ENCODE data around the gene DNM3.

Gene DNM3

DNA sequence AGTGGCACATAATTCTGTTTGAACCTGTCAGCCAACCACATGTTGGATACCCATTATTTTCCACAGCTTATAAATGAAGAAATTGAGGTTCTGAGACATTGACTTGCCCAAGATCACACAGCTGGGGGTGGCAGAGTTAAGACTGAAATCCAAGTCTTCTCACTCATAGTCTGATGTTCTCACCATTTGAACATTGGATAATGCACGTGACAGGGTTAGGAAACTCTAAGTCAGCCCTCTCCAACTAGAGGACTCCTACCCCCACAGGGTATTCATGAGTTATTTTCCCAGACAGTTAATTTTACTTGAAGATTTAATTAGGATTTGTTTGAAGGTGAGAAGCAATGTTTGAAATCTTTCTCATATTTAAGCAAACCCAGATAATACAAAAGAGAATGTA, 541.1 kb downstream of the DNM3 start:
- DNase-seq: no peak

DNA sequence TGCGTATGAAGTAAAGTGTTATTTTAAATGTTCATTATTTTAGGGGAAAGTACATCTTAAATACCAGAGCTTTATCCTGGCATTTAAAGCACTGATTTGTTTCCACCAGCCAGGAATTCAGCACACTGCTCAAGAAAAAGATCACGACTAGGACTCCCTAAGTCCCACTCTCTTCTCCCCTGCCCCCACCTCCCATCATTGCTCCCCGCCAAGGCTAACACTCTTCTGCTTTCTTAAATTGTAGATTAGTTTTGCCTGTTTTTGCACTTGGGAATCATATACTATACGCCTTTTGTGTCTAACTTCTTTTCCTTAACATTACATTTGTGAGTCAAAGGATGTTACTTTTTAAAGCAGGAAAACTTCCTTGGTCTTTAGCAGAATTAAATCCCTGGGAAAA, 541.7 kb downstream of the DNM3 start:
- no peak for DNase-seq

DNA sequence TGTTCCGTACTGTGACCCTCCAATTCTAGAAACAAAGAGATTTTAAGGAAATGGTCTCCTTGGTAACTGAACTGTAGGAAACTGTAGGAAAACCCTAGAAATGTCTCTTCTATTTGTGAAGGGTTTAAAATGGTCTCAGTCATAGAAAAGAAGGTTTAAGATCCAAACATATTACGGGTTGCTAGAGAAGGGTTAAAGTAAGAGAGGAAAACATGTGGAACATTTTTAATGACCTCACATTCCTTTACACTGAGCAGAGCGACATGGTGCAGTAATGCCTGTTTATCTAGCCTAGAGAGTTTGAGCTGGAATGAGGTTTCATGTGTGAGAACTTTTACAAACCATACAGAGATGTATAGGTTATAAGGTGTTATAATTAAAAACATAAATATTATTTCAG, 542.2 kb downstream of the DNM3 start:
- DNase-seq: no peak

DNA sequence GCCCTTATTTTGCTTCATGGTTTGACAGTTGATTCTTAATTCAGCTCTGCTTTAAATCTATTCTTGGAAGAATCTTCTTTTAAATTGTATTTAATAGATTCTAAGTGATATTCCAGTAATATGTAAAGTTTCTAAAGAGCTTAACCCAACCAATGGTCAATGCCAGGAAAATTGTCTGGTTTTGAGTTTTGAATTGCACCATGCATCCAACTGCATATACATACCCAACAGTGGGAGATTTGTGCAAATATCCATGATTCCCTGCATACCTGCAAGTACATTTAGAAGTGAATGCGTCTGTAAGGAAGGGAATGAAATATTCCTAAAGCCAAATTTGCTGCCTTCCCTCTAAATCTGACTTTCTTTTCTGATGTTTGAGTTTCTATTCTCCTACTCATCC, 543.4 kb downstream of the DNM3 start:
- DNase-seq: no peak

DNA sequence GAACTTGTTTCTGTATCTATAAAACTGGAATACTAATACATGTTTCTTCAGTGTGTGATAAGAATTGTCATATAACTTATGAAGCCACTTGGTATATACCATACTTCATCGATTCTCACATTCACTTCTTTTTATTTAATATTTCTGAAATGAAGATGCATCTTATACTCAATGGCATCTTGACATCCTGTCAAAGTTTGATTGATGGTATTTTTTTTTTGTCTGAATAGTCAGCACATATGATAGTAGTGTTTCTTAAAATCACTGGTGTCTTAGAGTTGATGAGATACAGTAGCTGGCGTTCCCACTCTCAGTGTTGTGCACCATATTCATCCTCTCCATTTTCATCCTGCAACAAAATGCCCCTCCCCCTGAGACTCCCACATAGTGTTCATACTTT, 544.7 kb downstream of the DNM3 start:
- DNase-seq: no peak

DNA sequence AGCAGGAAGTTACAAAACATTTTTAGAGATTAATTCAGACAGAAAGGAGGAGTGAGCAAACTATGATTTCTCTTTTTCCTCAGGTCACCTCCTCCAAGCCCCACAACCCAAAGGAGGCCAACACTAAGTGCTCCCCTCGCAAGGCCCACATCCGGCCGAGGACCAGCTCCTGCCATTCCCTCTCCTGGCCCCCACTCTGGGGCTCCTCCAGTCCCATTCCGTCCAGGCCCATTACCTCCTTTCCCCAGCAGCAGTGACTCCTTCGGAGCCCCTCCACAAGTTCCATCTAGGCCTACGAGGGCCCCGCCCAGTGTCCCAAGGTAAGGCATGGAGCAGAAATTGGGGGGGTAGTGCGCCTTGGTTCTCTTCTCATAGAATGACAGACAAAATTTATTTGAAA, 547.2 kb downstream of the DNM3 start:
- DNase-seq: no peak

DNA sequence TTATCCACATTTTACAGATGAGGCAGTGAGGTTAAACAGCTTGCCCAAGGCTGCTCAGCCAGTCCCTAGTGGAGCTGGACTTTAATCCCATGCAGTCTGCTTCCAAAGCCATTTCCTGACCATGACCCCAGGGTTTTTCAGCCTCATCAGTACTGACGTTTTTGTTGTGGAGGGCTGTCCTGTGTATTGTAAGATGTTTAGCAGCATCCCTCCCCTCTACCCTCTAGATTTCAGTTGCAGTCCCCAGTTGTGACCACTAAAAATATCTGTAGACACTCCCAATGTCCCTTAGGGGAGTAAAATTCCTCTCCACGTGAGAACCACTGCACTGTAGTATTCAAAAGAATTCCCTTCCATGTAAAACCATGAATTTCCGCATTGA, 549.0 kb downstream of the DNM3 start:
- DNase-seq: no peak

DNA sequence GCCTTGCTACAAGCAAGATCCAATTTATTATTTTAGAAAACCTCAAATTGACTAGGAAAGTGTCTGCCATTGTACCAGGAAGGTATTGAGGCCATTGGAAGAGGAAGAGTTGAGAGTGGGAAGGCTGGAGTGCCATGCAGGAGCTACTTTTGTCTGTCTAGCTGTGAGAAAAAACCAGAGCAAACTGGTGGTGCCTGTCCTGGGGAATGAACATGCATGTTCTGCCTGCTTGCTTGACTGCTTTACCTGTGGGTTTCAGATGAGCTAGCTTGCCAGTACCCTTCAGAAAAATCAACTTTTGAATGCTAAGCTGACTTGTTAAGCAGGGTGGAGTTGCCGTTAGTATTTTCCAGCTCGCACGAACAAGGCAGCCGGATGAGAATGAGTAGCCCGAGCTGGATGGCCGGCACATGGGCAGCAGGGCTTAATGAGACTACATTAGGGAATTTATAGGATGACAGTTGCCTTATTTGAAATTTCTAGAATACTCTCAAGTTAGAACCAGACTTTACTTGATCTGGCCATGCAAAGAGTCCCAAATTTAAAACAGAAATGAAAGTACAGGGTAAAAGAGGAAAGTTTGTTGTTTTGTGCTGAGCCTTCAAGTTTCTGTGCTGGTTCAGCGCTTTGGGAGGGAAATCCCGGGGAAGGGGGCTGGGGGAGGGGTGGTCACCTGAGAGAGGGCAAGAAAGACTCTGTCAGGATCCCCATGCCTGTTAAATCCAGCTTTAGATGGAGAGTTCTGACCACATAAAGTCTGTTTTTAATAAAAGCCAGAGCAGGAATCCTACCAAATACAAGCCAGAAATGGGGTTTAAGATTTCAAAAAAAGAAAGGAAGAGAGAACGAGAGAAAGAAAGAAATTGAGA, 549.6 kb downstream of the DNM3 start:
- no peak for DNase-seq

DNA sequence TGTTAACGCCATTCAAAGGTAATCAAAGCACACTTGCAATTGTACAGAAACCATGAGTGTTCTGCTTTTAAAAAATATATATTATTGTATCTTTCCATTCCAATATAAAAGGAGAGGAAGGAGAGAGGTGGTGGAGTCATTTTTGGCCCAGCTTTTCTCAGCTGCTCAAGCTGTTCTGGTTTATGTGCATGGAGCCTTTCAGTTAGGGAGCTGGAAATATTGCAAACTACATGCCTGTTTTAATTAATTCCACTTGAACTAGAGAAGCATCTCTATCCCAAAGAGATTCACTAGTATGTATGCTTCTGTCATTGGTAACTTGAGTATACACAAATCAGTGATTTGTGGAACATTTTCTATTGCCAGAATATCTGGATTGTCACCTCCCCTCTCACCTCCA, 550.7 kb downstream of the DNM3 start:
- DNase-seq: no peak

DNA sequence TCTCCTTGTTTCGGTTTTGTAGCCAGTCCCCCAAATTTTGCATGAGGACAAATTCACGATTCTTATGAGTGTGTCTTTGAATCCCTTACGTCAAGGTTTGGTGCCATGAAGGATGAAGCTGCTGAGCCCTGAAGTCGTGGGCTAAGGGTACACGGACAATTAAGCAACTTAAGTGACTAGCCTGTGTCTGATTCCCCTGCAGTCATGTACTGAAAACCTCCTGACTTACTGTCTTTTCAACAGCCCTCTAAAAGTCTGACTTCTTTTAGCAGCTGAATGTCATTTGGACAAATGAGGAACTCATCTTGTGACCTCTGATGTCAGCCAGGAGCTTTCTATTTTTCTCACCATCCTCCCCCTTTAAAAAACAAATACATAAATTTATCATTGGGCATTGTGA, 552.1 kb downstream of the DNM3 start:
- DNase-seq: no peak

DNA sequence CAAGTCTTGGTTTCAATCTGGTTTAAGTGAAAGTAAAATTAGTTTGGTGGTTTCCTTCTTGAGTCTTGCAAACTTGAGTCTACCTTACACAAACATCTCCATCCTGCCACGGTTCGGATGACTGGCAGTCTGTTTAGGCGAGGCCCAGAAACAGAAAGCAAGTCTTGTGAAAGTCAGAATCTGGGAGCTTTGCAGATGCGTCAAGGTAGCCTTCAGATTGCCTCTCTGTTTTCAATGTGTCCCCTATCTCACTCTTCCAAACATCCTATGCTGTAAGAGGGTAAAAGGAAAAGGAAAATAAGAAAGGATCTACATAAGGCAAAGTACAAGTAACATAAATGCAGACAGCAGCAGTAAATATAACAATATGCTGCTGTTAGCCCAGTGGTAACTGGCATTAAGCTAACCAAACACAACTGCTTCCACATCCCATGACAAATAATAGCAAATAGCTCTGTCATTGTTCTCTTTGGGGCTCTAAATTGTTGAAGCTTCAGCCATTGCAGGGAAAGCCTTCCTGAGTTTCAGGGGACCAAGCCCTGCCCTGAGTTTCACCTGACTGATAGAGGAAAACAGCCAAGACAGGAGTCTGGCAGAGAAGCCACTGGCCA, 552.9 kb downstream of the DNM3 start:
- no peak for DNase-seq

DNA sequence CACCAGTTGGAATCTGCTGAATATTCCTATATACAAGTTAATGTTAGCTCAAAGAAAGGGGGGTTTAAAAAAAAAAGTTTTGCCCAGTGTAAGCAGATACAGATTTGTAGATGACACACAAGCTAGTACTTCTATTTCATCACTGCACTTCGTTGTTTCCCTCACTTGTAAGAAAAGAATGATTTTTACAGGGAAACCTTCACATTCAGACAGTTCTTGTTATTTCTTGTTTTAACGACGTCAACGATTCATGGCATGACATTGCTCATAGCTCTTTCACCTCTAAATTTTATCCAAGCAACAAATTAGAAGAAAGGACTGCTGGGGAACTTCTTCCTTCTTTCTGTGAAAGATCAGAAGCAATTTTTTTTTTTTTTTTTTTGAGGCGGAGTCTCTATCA, 553.5 kb downstream of the DNM3 start:
- no peak for DNase-seq

DNA sequence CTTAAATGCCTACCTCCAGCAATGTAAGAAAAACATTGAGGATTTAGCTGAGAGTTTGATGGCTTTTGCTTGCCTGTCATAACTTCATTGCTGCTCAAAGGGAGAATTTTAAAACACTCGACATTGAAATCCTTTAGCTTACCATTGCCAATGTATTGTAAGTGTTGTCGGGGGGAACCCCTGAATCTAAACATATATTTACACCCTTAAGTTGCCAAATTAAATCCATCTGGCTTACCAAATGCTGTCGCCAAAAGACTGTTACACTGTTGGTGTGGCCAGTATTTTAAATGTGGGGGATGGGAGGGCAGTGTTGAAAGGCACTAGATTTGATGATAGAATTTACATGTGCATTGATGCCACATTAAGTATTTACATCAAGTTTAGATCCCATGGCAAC, 554.3 kb downstream of the DNM3 start:
- DNase-seq: no peak

DNA sequence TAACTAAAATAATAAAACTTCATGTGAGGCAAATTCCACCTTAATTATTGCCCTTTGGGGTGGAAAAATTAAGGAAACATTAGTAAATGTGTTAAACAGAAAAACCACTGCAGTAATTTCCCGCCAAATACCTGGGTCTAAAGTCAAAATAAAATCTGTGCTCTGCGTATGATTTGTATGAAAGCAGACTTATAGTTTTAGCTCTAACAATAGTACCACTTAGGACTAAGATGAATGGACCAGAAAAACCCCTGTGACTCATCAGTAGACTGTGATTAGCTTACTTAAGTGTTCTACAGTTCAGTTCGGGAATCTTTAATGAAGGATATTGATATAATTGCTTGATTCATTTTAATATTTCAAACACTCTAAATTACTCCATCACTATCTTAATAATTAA, 555.9 kb downstream of the DNM3 start:
- no peak for DNase-seq

DNA sequence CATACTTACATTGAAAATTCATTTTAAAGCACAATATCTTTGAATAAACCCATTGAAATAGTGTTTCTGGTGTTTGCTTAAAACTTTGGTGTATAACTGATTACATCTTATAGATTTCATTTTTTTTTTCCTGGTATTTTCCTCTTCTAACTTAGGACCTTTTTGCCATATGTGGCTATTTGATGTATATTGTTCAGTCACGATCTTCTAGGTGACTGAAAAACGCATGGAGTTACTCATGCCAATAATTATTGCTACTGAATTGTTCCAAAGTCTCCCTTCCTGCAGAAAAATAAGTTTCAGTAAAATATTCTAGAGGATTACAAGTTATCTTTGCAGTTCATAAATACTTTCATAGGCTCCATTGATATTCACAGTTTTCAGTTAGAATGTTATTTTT, 556.3 kb downstream of the DNM3 start:
- no peak for DNase-seq

DNA sequence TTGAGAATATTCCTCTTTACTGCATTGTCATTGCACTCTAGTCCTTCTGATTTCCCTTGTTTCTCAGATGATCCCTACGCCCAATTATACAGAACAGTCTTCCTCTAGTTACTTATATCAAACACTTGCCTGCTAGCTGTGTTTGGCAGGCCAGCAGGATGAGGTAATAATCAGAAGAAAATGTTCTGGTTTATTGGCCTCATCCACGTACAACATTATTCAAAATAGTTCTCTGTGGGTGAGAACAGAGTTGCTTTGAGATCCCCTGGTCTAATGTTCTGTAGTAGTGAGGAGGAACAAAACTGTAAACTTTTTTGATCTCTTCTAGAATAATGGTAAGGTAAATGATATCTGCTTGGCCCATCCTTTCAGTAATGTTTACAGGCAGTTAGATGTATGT, 556.9 kb downstream of the DNM3 start:
- no peak for DNase-seq

DNA sequence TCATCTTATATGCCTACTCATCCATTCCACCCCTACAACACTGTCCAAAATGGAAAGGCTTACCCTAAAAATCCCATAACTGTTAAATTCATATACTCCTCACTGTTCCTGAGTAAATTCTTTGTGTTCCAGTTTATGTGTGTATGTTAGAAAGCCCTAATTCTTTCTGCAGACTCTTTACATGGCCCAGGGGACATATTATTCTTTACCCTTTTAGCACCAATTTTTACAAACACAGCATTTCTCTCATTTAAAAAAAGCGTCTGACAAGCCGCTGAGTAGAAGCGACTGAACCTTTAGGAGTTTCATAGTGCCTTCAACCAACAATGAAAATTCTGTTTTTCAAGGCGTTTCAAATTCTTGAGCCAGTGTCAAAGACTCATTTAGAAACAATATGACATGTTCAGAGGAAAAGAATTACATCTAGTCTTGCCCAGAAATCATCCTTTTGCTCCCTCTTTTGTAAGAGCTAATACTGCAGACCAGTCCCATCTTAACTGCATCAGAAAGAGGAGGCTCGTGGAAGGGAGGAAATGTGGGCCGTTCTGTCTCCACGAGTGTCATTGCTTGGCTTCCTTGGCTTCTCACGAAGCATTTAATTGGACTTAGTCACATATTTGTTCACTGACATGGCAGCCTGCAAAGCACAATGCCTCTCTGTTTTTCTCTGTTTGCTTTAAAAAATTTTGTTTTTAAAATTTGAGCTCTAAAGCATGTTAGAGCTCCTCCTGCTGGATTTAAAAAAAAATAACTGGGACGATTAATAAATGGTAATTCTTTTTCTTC, 557.9 kb downstream of the DNM3 start:
- DNase-seq: peak; percentile 48

DNA sequence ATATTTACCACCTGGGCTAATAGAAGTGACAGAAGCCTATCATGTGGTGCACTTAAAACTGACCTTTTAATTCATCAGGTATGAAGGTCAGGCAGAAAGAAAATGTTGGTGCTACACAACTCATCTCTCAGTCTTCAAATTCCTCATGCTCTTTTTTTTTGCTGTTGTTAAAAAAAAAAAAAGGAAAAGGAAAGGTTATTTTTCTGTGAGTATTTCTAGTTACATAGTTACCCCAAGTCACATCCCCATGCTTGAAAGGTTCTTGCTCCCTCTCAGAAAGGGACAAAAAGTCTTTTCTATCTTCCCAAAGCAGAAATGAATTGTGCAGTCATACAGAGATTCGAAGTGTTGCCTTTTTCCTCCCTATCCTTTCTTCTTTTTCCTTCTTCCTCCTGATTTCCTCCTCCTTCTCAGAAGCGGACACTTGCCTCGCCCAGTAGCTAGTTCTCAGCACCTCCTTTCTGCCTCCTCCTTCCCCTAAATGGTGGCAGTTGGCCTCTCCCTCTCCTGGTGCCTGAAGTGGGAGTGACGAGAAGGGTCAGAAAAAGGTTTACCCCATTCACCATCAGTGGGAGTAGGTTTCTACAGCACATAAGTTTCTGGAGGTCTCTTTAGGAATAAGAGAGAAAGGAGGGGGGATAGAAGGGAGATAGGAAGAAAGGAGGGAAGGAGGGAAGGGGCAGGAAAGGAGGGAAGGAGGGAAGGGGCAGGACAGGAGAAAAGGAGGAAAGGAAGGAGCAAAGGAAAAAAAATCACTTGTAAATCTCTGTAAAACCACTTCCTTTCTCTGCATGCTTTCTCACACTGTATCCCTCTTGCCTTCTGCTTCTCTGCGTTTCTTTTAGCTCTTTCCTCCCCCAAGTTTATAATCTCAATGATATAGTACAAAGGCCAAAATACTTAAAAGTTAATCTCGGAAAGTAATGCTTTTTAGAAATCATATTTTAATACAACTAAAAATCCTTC, 558.7 kb downstream of the DNM3 start:
- no peak for DNase-seq

DNA sequence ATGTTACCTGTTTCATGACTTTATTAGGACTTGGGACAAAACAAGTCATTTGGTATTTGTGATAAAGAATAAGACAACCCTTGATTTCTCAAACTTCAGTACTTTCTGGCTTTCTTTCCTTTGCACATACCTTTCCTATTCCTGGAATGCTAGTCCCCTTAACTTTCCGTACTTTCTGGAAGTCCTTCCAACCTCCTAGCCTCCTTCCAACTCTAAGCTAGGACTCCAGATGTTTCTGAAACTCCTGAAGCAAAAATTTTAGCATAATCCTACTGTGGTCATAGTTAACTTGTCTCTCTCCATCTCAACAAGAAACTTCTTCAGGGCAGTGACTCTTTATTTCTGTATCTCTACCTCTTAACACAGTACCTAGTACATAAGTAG, 559.4 kb downstream of the DNM3 start:
- DNase-seq: no peak

DNA sequence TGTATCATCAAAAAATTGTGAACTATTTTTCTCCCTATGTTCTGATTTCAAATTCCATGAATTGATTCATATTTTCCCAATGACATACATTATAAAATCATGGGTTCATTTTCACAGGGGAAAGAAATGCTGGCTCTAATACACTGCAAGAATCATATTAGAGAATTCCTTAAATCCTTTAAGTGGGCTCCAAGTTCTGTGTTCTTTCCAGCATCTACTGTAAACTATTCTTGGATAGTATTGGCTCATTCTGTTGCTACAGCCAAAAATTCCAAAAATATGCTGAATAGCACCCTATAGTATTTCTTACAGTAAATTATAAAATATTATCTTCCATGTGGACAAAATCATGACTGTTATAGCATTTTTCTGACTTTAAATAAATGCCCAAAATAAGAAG, 560.2 kb downstream of the DNM3 start:
- no peak for DNase-seq

DNA sequence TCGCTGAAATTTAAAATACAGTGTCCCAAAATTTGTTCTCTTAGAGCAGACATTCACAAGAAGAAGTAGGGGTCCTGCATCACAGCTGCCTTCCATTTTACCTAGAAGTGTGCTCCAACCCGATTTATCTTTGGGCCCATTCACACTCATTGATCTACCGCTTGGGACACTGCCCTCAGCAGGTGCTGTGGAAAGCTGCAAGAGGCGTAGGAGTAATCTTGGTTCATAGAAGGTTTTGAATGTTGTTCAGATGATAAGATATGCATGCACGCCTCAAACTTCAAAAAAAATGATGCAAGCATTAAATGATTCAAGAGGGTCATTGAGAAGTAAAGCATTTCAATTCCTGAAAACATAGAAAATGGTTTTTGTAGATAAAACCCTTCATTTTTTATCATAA, 560.6 kb downstream of the DNM3 start:
- DNase-seq: no peak

DNA sequence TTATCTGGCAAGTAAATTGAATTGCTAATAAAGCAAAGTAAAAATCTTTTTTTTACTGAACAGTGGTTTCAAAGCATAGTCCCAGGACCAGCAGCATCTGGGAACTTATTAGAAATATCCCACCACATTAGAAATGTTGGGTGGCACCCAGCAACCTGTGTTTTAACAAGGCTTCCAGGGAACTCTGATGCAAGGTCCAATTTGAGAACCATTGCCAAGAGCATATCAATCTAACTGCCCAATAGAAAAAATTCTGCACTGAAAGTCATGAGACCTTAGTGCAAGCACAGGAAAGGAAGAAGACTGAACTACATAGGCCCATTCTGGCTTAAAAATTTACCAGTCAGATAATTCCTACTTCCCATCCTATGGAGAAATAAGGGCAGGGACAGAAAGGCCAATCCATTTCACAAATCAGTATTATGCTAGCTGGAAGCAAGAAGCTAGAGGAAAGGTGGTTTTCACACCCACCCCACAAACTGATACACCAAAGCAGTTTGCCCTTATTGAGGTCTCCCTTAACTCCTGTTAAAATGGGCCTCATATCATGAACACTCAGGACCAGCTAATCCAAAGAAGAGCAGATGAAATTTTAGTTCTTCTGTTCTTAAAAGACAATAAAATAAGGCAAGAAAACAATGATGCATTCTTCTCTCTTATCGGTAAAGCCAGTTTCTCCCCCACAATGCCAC, 561.7 kb downstream of the DNM3 start:
- no peak for DNase-seq
